Measurements from ENCODE around the gene CLDN14. TPM values are rescaled to one million over a fixed set of nuclear protein-coding genes. Genes with fewer than 3 reads are reported as not detected.
A peak's percentile ranks its signal among the peaks of the same experiment; 100 is the strongest.

The CLDN14 gene
- total RNA-seq (2022), result not detected in 2 replicates
- percentile 1 among the genes with signal in this experiment for Bru-seq, nascent RNA
- BruChase-seq, experiment 1, labeled RNA remaining after a 6-hour chase, result percentile 1 among the genes with signal in this experiment
- BruChase-seq, experiment 2, labeled RNA remaining after a 2-hour chase, result percentile 1 among the genes with signal in this experiment
- long read RNA-seq, result 0 reads

- TF ChIP-seq, protein P1, sequence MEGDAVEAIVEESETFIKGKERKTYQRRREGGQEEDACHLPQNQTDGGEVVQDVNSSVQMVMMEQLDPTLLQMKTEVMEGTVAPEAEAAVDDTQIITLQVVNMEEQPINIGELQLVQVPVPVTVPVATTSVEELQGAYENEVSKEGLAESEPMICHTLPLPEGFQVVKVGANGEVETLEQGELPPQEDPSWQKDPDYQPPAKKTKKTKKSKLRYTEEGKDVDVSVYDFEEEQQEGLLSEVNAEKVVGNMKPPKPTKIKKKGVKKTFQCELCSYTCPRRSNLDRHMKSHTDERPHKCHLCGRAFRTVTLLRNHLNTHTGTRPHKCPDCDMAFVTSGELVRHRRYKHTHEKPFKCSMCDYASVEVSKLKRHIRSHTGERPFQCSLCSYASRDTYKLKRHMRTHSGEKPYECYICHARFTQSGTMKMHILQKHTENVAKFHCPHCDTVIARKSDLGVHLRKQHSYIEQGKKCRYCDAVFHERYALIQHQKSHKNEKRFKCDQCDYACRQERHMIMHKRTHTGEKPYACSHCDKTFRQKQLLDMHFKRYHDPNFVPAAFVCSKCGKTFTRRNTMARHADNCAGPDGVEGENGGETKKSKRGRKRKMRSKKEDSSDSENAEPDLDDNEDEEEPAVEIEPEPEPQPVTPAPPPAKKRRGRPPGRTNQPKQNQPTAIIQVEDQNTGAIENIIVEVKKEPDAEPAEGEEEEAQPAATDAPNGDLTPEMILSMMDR (IDR thresholded peaks at IDR 0.05; ENCODE audit: unreplicated experiment), result no peak
- ChIA-PET POLR2A (interaction anchor here (0.6 kb wide), 1 partner anchor 15 kb away, joined by 3 read pairs; no protein-coding TSS in a partner anchor), CTCF (interaction anchor here (0.5 to 1.6 kb wide), 5 partner anchors 10 to 767 kb away, joined by 3 to 5 read pairs (median 3); no protein-coding TSS in a partner anchor)
- H3K27ac Mint-ChIP-seq (ENCODE audit: low read depth, unreplicated experiment), result no peak within 1 kb of the TSS
- H3K36me3 Mint-ChIP-seq (ENCODE audit: insufficient read depth, unreplicated experiment), result peaks cover 5% of the 10 kb centered on the region
- intact Hi-C loops (cut with micrococcal nuclease), result loop anchor here (2.0 kb wide), 1 partner anchor 49 kb away; no protein-coding TSS in a partner anchor
- no peaks in the 10 kb centered on the region for H3K9me3 Mint-ChIP-seq (ENCODE audit: unreplicated experiment)
- no peaks in the 10 kb centered on the region for H3K27me3 Mint-ChIP-seq (ENCODE audit: insufficient read depth, unreplicated experiment)
- BruUV-seq (replicated peaks), result no TSS peak
- no peak for DNase-seq (ENCODE audit: unreplicated experiment)
- H3K4me1 Mint-ChIP-seq (ENCODE audit: insufficient read depth, unreplicated experiment), result peaks cover 6% of the 10 kb centered on the region
- no peak within 1 kb of the TSS for H3K4me3 Mint-ChIP-seq (ENCODE audit: unreplicated experiment)
These were observed at the start of gene CLDN14 for GRCh38 chr21:36479415-36480402. Gene CLDN14 (minus strand): TSS chr21:36480122. CDS start chr21:36461695, 18,427 bp downstream.

GRCh38 chr21:36528716-36529115, 48.8 kb upstream of the CLDN14 start:
- no TSS peak for BruUV-seq (replicated peaks)
- DNase-seq (ENCODE audit: unreplicated experiment), result no peak
- Mint-ChIP-seq H3K4me3 (ENCODE audit: unreplicated experiment) (no peak overlapping the region), H3K27ac (ENCODE audit: low read depth, unreplicated experiment) (no peak overlapping the region), H3K36me3 (ENCODE audit: insufficient read depth, unreplicated experiment) (no peaks in the 10 kb centered on the region), H3K27me3 (ENCODE audit: insufficient read depth, unreplicated experiment) (peaks cover 51% of the 10 kb centered on the region), H3K9me3 (ENCODE audit: unreplicated experiment) (no peaks in the 10 kb centered on the region), H3K4me1 (ENCODE audit: insufficient read depth, unreplicated experiment) (no peaks in the 10 kb centered on the region)
- TF ChIP-seq, protein P1 (IDR thresholded peaks at IDR 0.05; ENCODE audit: unreplicated experiment), result no peak
- ChIA-PET POLR2A (interaction anchor here (0.6 to 0.8 kb wide), 2 partner anchors 8 to 206 kb away, joined by 3 read pairs; no protein-coding TSS in a partner anchor), CTCF (no interaction called here)
- intact Hi-C loops (cut with micrococcal nuclease), result no loop called here

- Mint-ChIP-seq H3K27ac (ENCODE audit: low read depth, unreplicated experiment) (no peak overlapping the region), H3K9me3 (ENCODE audit: unreplicated experiment) (no peaks in the 10 kb centered on the region), H3K4me1 (ENCODE audit: insufficient read depth, unreplicated experiment) (no peaks in the 10 kb centered on the region), H3K4me3 (ENCODE audit: unreplicated experiment) (no peak overlapping the region), H3K36me3 (ENCODE audit: insufficient read depth, unreplicated experiment) (no peaks in the 10 kb centered on the region), H3K27me3 (ENCODE audit: insufficient read depth, unreplicated experiment) (peaks cover 51% of the 10 kb centered on the region)
- CTCF ChIA-PET, result no interaction called here
- TF ChIP-seq, protein P1 (IDR thresholded peaks at IDR 0.05; ENCODE audit: unreplicated experiment), result no peak
- POLR2A ChIA-PET, result interaction anchor here (0.5 kb wide), 1 partner anchor 21 kb away, joined by 3 read pairs; no protein-coding TSS in a partner anchor
- BruUV-seq (replicated peaks), result no TSS peak
- intact Hi-C loops (cut with micrococcal nuclease), result no loop called here
- DNase-seq (ENCODE audit: unreplicated experiment), result no peak
These were observed 47.4 kb upstream of the CLDN14 start for GRCh38 chr21:36527317-36527716.

GRCh38 chr21:36526104-36526503, 46.2 kb upstream of the CLDN14 start:
- ChIA-PET POLR2A (no interaction called here), CTCF (interaction anchor here (0.6 to 0.7 kb wide), 2 partner anchors 24 to 392 kb away, joined by 3 to 4 read pairs; no protein-coding TSS in a partner anchor)
- peaks cover 51% of the 10 kb centered on the region for H3K27me3 Mint-ChIP-seq (ENCODE audit: insufficient read depth, unreplicated experiment)
- no peaks in the 10 kb centered on the region for H3K9me3 Mint-ChIP-seq (ENCODE audit: unreplicated experiment)
- H3K27ac Mint-ChIP-seq (ENCODE audit: low read depth, unreplicated experiment), result no peak overlapping the region
- H3K4me3 Mint-ChIP-seq (ENCODE audit: unreplicated experiment), result no peak overlapping the region
- TF ChIP-seq, protein P1 (IDR thresholded peaks at IDR 0.05; ENCODE audit: unreplicated experiment), result no peak
- BruUV-seq (replicated peaks), result no TSS peak
- no peak for DNase-seq (ENCODE audit: unreplicated experiment)
- H3K4me1 Mint-ChIP-seq (ENCODE audit: insufficient read depth, unreplicated experiment), result no peaks in the 10 kb centered on the region
- intact Hi-C loops (cut with micrococcal nuclease), result no loop called here
- H3K36me3 Mint-ChIP-seq (ENCODE audit: insufficient read depth, unreplicated experiment), result no peaks in the 10 kb centered on the region
